GM19043 (cell line): Measurements from ENCODE around the gene RRAGD.

ENCODE experiments used
- ATAC-seq: cut with Tn5 transposase; IDR thresholded peaks from one replicate; pipeline ENCODE4 v1.9.1; 2021; ENCODE audit warnings: low read depth; ENCODE audit not compliant: unreplicated experiment

The RRAGD gene, protein sequence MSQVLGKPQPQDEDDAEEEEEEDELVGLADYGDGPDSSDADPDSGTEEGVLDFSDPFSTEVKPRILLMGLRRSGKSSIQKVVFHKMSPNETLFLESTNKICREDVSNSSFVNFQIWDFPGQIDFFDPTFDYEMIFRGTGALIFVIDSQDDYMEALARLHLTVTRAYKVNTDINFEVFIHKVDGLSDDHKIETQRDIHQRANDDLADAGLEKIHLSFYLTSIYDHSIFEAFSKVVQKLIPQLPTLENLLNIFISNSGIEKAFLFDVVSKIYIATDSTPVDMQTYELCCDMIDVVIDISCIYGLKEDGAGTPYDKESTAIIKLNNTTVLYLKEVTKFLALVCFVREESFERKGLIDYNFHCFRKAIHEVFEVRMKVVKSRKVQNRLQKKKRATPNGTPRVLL

DNA sequence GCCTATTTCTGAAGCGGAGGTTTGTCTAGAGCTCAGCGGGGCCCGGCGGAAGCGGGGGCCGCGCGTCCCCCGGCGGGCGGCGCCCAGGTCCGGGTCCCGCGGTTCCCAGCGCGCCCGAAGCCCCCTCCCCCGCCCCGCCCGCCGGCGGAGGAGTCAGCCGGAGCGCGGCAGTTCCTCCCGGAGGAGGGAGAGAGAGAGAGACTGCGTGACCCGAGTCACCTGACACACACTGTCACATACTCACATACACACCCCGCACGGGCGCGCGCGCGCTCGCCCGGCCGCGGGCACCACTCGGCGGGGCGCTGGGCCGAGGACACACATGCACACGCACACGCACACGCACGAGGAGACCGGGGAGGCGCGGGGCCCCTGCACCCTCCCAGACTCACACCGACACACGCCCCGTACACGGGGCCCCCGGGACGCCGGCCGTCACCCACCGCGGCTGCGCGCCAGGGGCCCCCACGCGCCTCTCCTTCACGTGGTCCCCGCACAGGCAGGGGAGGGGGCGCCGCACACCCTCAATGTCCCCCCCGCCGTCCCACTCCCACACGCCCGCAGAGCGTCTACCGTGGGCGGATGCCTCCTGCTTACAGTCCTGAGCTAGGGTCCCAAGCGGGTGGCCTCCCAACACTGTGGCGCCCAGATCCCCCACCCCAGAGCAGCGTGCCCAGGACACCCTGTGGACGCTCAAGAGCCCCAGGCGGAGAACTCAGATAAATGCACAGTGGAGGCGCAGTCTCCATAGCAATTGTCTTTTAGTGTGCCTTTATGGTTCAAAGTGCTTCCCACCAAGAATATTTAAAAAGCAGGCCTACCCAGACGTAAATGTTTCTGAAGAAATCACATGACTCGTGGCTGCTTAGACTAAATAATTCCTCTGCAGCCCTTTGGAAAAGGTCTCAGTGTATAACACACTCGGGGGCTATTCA is at the start of gene RRAGD:
Gene RRAGD (minus strand): TSS at position 203 of the 935 bp plus-strand sequence. CDS start 280 bp downstream, outside the sequence.
- peak; percentile 73 for ATAC-seq

DNA sequence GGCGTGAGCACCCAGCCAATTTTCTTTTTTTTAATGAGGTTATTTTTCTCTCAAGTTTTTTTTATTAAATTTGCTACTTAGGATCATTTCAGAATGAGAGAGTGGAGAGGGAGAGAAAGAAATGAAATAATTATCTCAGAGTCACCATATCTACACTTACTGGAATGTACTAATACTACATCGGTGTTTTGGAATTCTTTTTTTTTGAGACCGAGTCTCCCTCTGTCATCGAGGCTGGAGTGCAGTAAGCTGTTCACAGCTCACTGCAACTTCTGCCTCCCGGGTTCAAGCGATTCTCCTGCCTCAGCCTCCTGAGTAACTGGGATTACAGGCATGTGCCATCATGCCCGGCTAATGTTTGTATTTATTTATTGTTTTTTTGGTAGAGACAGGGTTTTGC is 48.6 kb upstream of the RRAGD start:
- ATAC-seq = no peak

DNA sequence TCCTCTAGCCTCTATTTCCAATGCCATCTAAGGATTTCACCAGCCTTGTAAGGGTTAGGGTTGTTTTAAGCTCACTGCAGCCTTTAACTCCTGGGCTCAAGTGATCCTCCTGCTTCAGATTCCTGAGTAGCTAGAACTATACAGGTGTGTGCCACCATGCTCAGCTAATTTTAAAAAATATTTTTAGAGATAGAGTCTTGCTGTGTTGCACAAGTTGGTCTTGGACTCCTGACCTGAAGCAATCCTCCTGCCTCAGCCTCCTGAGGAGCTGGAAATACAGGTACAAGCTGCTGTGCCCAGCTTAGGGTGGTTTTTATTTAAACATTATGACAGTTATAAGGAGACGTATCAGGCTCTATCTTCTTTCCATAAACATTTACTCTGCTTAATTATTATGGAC is 47.4 kb upstream of the RRAGD start:
- ATAC-seq = no peak

DNA sequence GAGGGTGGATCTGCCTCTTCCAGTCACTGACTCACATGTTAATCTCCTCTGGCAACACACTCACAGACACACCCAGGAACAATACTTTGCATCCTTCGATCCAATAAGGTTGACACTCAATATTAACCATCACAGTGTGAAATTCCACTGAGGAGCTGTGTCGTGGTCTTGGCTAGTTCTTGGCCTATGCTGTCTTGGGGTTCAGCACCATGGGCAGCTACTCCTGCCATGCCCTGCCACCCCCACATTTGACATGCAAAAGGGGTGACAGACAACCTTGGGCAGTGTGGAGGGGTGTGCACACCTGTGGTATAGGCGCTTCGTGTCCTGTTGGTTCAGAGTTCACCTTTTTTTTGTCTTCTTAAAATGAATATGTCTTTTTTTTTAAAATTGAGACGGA is 46.6 kb upstream of the RRAGD start:
- no peak for ATAC-seq

DNA sequence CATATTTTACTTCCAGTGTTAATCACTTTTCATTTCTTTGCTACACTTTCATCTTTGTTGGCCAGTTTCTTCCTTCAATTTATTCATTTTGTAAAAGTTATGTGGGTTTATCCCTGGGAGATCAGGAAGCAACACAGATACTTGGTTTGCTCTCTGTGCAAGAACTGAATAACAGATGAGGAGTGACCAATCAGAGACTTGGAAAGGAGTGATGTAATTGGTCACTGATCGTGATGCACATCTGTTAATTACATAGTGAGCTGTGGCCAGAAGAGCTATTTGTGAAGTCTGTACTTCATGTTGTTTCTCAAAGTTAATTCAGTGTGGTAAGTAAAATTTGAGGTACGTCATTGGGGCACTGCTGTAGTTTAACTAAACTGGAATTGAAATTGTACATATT is 42.2 kb upstream of the RRAGD start:
- no peak for ATAC-seq

DNA sequence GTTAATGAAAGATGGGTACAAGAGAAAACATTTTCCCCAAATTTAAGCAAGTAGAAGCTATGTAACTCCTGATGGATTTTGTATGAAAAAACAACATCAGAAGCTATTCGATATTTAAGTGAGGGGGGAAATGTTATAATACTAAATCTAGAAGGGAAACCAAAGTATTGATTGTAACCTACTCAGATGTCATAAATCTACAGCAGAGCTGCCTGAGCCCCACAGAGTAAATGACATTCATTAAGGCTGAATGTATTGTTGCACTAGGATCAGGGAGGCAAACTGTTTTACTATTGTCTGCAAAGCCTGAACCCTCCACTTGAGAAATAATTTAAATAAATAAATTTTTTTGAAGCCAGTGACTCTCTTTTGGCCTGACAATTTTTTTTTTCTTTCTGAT is 40.2 kb upstream of the RRAGD start:
- ATAC-seq = no peak

DNA sequence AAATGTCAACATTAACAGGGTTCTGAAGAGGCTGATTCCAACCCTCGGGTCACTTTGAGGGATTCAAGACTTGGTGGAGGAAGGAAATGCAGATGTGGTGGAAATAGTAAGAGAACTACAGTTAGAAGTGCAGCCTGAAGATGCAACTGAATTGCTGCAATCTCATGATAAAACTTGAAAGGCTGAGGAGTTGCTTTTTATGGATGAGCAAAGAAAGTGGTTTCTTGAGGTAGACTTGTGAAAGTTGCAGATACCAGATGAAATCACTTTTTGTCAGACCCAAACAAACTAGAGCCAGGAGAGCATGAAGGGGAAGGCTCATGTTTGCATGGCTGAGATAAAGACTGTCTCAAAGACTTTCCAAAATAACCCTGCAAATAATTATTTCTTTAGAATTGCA is 37.1 kb upstream of the RRAGD start:
- ATAC-seq = no peak

DNA sequence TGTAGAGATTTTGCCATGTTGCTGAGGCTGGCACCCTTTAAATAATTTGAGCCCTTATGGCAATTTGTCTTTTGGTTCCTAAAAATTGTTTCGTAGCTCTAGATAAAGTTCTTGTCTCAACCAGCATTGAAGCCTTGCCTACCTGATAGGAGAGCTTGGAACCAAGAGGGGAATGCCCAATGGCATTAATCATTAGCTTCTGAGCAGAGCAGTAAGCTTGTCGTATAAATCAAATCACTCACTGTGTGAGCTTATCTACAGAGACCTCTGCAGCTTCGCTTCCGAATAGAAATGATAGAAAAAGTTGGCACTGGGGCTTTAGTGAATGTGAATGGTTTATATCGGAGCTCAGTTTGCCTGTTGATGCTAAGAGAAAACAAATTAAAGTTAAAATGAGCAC is 31.6 kb upstream of the RRAGD start:
- ATAC-seq = no peak

DNA sequence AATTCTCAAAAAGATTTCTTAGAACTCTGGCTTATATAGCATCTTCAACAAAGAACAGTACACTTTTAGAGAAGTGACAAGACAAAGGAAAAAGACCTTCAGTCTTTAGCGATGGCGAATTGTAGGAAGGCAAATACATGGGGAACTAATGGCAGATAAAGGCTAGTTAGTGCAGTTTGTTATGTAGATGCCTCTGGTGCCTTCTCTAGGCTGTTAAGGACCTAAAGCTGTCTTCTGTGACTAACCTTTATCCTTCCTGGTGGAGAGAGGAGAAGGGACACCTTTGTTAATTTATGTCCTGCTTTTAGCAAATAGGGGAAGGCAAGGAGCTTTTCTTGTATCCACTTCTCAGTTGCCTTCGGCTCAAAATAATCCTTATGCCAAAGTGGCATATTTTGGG is 28.1 kb upstream of the RRAGD start:
- ATAC-seq = no peak

DNA sequence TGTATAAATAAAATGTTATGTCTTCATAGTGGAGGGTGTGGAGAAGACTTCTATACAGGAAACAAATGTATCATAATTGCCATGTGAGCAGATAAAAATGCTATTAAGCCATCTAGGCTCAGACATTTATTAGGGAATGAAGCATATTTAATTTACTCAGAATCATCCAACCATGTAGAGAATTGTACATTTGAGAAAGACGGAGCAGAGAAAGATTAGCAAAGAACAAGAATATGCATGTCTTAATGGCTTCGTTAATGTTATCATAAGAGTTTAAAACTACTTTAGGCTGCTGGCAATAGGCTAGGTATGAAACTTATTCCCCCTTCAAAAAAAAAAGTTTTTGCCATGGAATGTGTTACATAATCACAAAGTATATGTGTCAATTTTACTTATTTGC is 26.9 kb upstream of the RRAGD start:
- no peak for ATAC-seq

DNA sequence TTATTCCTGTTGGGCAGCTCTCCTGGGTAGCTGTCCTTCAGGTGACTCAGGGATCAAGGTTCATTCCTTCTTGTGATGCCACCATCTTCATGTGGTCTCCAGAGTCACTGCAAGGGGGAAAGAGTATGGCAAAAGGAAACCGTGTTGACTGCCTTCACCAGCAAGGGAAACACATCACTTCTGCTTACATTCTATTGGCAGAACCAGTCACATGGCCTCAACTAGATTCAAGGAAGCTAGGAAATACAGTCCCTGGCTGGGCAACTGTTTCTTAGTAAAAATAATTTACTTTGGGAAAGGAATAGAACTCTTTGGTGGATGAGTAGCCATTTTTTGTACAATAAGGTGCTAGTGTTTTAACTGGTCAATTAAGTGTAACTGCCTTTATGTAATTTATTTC is 26.2 kb upstream of the RRAGD start:
- no peak for ATAC-seq

DNA sequence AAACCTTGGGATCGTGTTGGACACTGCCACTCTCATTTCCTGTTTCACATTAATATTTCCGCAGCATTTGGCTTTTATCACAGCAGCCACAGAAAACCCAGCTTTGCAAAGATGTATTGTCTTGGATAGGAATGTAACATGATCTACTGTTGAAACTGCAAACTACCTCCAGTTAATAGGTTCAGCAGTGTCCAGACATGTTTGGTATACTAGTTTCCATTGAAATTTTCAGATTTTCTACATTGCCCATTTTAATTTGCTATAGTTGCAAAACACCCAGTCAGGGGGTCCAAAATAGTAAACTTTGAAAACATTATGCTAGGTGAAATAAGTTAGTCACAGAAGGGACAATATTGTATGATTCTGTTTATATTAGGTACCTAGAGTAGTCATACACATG is 24.2 kb upstream of the RRAGD start:
- ATAC-seq = no peak

DNA sequence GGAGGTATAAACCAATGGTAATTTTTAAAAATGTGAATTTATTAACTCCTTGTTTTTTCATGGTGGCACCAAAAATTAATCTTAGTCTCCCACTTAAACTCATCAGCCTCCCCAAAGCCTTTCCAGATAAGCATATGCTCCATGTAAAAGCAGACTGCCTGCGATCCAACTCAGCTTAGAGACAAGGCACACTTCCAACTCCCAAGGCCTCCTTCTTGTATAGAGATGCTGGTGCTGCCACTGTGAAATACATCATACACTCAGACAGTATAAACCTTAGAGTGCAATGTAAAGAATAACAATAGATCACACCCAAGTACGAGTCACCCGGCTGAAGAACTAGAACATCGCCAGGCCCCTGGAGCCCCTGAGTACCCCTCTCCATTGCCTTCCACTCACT is 22.9 kb upstream of the RRAGD start:
- no peak for ATAC-seq

DNA sequence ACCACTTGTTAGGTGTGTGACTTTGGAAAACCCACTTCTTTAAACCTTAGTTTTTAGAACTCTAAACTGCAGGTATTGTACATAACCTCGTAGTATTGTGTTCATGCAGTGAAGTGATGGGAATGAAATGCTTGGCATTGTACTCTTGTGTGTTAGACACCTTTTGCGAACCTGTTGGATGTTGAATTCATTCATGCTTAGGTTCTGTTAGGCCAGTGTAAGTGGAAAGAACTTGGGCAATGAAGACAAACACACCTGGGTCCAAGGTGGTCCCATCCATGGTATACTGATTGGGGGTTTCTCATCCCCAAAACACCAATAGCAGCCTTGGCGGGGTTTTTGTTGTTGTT is 22.1 kb upstream of the RRAGD start:
- ATAC-seq = no peak

DNA sequence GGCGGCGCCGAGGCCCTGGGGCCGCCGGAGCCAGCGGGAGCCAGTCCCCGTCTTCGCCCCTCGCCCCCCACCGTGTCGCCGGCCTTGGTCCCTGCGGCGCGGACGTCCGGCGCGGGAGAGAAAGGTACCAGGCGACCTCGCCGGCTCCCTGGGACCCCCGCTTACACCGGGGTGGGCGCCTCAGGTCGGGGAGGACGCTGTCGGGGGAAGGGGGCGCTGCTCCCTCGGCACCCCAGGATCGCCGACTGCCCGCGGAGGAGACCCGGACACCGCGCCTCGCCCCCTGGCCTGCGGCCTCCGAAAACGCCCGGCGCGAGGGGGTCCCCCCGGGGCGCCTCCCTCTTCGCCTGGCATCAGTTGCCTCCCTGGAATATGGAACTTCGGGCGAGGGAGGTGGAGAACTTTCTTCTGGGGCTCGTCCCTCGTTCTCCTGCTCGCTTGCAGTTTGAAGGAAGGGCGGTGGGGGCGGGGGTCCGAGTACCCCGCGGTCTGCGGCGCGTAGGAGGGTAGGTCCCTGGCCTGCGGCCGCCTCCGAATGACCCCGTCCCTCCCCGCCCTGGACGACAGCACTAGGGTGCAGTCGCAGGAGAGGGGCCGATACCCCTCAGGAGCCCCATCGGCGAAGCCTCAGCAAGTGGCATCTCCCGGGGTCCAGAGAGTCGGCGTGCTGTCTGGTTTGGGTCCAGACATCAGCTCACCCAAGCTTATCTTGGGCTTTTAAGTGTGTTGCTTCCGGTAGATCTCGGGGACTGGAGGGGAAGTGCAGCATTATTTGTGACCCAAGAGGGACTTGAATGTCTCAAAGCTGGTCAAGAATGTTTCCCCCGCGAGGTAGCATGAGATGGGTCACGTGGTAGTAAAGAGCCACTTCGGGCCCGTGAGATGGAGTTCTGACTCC is 21.4 kb upstream of the RRAGD start:
- peak; percentile 43 for ATAC-seq

DNA sequence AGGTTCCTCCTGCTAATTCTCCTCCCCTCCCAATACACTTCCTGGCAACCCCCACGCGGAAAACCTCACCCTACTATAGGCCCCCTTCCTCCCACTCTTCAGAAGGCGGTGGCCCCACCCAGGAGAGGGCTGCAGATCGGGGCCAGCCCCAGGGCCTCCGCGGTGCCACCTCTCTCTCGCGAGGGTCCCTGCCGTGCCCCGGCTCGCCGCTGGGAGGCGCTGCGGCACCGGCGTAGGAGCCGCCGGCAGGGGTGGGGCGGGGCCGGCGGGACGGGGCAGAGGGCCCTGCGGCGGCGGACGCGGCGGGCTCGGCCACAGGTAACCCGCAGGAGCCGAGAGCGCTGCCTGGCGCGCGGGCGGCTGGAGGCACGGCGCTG is 20.8 kb upstream of the RRAGD start, which contains the start of gene ANKRD6:
Gene ANKRD6 (plus strand): TSS at position 278 of the 377 bp plus-strand sequence. CDS start 133,825 bp downstream, outside the sequence.
- peak; percentile 84 for ATAC-seq

DNA sequence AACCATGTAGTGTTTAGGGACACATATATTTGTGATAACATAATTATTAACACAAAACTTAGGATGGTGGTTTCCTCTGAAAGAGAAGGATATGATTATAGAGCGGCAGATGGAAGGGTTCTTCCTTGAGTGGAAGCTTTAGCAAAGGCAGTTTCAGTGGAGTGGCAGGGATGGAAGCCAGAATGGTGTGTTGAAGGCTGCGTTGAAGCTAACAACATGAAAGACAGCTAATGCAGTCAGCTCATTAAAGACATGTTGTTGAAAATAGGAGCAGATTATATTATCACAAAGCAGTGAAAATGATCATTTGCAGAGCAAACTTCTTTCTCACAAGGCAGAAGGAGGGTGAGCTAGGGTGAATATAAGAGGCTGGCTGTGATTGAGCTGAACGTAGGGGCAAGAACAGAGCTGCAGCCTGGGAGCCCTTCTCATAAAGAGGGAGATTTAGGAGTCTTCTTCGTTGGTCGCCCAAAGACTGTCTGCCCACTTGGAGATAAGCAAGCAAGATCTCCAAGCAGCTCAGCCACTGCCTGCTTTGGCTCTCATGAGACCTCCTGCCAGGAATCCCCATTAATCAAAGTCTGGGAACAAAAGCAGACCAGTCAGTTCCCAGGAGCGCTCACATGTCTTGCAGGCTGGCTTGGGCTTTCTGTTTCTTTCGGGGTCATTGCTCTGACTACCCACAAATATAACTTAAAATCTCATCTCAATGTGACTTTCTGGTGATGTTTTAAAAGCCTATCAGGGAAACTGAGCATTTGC is 18.3 kb upstream of the RRAGD start:
- no peak for ATAC-seq

DNA sequence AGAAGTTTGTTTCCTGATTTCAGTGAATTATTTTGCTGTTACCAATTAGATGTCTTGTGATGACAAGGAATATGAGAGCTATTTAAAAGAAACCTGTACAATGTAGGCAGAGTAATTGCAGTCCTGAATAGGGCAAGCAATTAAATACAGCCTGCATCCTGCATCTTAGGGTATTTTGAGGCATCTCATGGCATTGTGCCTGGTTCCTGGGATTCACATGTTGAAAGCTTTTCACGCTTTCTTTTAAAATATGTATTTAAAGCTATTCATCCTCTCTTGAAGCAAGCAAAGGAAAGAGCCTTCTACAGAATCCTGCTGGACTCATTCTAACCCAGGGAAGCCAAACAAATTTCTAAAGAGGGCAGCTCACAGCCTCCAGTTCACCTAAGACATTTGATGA is 4.7 kb upstream of the RRAGD start:
- no peak for ATAC-seq

DNA sequence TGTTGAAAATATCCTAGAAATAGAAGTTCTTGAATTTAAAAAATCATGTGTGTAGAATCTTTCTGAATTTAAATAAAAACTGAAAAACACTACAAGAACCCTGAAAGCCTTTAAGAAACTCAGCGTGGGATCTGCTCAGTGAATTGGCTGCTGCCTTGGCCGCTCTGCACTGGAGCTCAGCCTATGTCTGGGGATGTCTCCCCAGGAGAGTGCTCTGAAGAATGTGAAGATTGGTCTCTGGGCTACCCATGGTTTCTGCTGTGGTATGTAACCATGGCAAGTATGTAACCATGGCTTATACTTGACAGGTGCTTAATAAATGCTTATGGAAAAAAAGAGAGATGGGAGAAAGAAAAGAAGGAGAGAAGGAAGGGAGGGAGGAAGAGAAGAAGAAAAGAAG is 3.1 kb upstream of the RRAGD start:
- ATAC-seq = no peak

DNA sequence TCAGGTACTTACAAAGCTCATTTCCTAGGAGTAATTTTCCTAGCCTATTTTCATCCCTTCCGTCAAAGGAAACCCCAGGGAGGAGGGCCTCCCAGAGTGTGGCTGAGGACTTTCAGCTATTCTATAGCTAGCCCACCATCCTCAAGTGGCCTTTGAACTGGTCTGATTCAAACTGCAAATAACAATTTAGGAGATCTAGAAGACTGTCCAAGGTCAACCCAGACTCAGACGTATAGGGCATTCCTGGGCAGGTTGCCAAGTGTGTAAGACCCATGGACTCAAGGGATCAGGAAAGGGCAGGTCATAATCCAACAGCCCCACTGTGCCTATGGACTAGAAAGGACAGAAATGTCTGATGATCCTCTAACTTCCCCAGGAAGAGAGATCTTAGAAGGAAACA is 2.1 kb upstream of the RRAGD start:
- no peak for ATAC-seq
